K562 (cell line): ENCODE data around the gene ARHGAP35. TPM values are rescaled to one million over a fixed set of nuclear protein-coding genes. Genes with fewer than 3 reads are reported as not detected.

Experiments
- KDM1A ChIP-seq, 2 experiments: fragments of 450-650 bp; IDR thresholded peaks; 2 replicates each; pipeline ENCODE4 v1.6.1; 2016; ENCODE audit warnings: mild to moderate bottlenecking in 2 of 2
- NFYB ChIP-seq: IDR thresholded peaks from 2 replicates; pipeline ENCODE4 v1.6.1; 2011; ENCODE audit warnings: mild to moderate bottlenecking, moderate library complexity; ENCODE audit not compliant: insufficient read length; ENCODE audit errors: extremely low read depth
- PYGO2 ChIP-seq: fragments of 450-650 bp; IDR thresholded peaks from 2 replicates; pipeline ENCODE4 v1.6.1; 2016; ENCODE audit warnings: mild to moderate bottlenecking, missing genetic modification characterization, moderate library complexity, missing compliant biosample characterization
- RCOR1 ChIP-seq, 2 experiments: IDR thresholded peaks; 2 replicates each; pipeline ENCODE4 v1.6.1; 2012; ENCODE audit warnings: low read depth in 2 of 2, low read length in 2 of 2, borderline replicate concordance in 1 of 2, improper control_type of control experiment in 1 of 2
- TOE1 ChIP-seq, 2 experiments: fragments of 450-650 bp in 1 of 2; sonication (generic) in 1 of 2; formaldehyde crosslinking in 1 of 2; IDR thresholded peaks; 2 replicates each; pipeline versions ENCODE4 v1.7.1 to v1.8.0; 2016 to 2022; ENCODE audit warnings: borderline replicate concordance in 2 of 2, mild to moderate bottlenecking in 2 of 2, antibody characterized with exemption in 1 of 2, inconsistent platforms in 1 of 2, low read depth in 1 of 2, missing genetic modification reagents in 1 of 2, moderate library complexity in 1 of 2
- ZFX ChIP-seq: sonication (generic); formaldehyde crosslinking; IDR thresholded peaks from 2 replicates; pipeline ENCODE4 v1.8.0; 2022; ENCODE audit warnings: mild to moderate bottlenecking, missing genetic modification reagents, moderate library complexity
- ZNF586 ChIP-seq: fragments of 450-650 bp; formaldehyde crosslinking; conservative IDR thresholded peaks from 2 replicates; pipeline ENCODE4 v1.4.0; 2020; ENCODE audit warnings: mild to moderate bottlenecking, moderate library complexity
- polyA plus RNA-seq, 8 experiments: library from polyadenylated mRNA; depleted of rRNA in 4 of 8; stranded (reverse) in 5 of 8; unstranded in 3 of 8; fragments of >200 nt; fragmentation: Nextera tagmentation in 2 of 8; fragmentation: Illumina TruSeq in 1 of 8; extraction: Ambion mirVana in 2 of 8; extraction: Trizol in 1 of 8; gene quantifications; 2 replicates each; pipeline versions ENCODE4 v1.2.1 to v1.2.3, GENCODE V29; 2011 to 2014; ENCODE audit warnings: inconsistent platforms in 1 of 8, missing spikeins in 1 of 8
- total RNA-seq, 7 experiments: library from RNA; depleted of rRNA in 6 of 7; stranded (reverse); fragments of >200 nt in 6 of 7; fragmentation: Illumina TruSeq in 2 of 7; extraction: Trizol in 2 of 7; gene quantifications; 2 replicates each; pipeline versions ENCODE4 v1.2.1 to v1.2.3, GENCODE V29; 2011 to 2021; ENCODE audit warnings: low replicate concordance in 1 of 7
- TF ChIP-seq, protein P1 (sequence below): sonication (generic); formaldehyde crosslinking; IDR thresholded peaks from 2 replicates; pipeline ENCODE4 v1.8.0; 2022; ENCODE audit warnings: mild to moderate bottlenecking, low read depth, missing genetic modification reagents
- TF ChIP-seq, protein P2 (sequence below): fragments of 450-650 bp; IDR thresholded peaks from 2 replicates; pipeline ENCODE4 v1.6.1; 2016; ENCODE audit warnings: mild to moderate bottlenecking
- TF ChIP-seq, protein P3 (sequence below): sonication (generic); formaldehyde crosslinking; IDR thresholded peaks from 2 replicates; pipeline ENCODE4 v1.8.1; 2023; ENCODE audit warnings: mild to moderate bottlenecking, missing genetic modification reagents
- TF ChIP-seq, protein P4 (sequence below): fragments of 200-800 bp; sonication (Bioruptor generic); IDR thresholded peaks from 2 replicates; pipeline ENCODE4 v1.6.1; 2017; ENCODE audit warnings: missing genetic modification characterization, missing compliant biosample characterization
- TF ChIP-seq, protein P5 (sequence below): fragments of 450-650 bp; IDR thresholded peaks from 2 replicates; pipeline ENCODE4 v1.6.1; 2016

The ARHGAP35 gene
- total and polyA plus RNA-seq, 9 of the 15 experiments (the other 6 are each of a cell fraction or from before 2014, with no cell fraction given) = 0.27 to 26.4 (median 10.2) TPM

DNA sequence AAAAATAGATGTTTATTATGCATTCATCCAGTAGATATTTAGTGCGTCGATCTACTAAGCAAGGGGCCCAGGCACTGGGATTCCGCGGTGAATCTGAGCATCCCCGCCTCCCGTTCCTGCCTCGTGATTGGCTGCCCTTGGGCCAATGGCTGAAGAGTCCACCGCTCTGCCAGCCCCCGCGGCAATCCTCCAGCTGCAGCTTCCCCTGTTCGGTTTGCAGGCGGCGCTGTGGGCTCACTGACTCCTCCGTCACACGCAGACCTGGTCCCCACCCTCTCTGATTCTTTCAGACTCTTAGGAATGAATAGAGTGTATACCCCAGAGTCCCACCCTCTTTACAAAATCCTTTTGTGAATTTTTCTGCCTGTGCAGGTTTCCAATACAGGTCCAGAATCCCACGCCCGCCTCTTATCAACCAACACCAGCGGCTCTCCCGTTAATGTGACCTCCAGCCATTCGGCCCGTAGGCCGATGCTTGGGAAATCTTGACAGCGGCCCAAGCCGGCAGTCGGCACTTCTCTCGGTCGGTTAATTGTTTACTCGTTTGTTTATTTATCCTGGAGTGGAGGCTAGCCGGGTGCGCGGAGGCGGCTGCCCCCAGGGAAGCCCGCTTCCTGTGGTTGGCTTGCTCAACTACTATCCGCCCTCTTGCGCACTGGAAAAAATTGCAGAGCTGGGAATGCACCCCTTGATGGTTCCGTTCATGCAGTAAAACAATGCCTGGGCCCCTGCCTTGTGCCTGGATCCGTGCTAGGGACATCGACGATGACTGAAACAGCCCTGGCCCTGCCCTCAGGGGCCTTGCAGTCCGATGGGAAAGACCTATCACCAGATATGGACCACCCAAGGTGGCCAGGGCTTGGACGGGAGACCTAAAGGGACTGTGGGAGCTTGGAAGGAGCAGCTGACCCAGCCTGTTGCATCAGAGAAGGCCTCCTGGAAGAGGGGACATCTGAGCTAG, 4.5 kb upstream of the ARHGAP35 start (continued):
- TF ChIP-seq KDM1A (IDR thresholded peaks at IDR 0.05) (peak; percentile 55 to 72; a peak in 3 of 4 replicates), TOE1 (IDR thresholded peaks at IDR 0.05; ENCODE audit: borderline replicate concordance) (peak; percentile 47; the same call in 1 of the 2 replicates), TOE1 (CRISPR knock-in tag; IDR thresholded peaks at IDR 0.05; ENCODE audit: borderline replicate concordance, low read depth) (no peak), ZFX (CRISPR knock-in tag) (peak; percentile 62; the same call in 1 of the 2 replicates), RCOR1 (IDR thresholded peaks at IDR 0.05; ENCODE audit: borderline replicate concordance in 1 of 2, low read depth in 2 of 2, low read length in 2 of 2) (peak; percentile 25 to 97; a peak in 2 of 4 replicates), NFYB (peak; percentile 78), ZNF586 (CRISPR knock-in tag) (no peak), PYGO2 (tag) (no peak)
- TF ChIP-seq, protein P1, sequence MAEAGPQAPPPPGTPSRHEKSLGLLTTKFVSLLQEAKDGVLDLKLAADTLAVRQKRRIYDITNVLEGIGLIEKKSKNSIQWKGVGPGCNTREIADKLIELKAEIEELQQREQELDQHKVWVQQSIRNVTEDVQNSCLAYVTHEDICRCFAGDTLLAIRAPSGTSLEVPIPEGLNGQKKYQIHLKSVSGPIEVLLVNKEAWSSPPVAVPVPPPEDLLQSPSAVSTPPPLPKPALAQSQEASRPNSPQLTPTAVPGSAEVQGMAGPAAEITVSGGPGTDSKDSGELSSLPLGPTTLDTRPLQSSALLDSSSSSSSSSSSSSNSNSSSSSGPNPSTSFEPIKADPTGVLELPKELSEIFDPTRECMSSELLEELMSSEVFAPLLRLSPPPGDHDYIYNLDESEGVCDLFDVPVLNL (CRISPR knock-in tag) = peak; percentile 29; the same call in 1 of the 2 replicates
- TF ChIP-seq, protein P2, sequence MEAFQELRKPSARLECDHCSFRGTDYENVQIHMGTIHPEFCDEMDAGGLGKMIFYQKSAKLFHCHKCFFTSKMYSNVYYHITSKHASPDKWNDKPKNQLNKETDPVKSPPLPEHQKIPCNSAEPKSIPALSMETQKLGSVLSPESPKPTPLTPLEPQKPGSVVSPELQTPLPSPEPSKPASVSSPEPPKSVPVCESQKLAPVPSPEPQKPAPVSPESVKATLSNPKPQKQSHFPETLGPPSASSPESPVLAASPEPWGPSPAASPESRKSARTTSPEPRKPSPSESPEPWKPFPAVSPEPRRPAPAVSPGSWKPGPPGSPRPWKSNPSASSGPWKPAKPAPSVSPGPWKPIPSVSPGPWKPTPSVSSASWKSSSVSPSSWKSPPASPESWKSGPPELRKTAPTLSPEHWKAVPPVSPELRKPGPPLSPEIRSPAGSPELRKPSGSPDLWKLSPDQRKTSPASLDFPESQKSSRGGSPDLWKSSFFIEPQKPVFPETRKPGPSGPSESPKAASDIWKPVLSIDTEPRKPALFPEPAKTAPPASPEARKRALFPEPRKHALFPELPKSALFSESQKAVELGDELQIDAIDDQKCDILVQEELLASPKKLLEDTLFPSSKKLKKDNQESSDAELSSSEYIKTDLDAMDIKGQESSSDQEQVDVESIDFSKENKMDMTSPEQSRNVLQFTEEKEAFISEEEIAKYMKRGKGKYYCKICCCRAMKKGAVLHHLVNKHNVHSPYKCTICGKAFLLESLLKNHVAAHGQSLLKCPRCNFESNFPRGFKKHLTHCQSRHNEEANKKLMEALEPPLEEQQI = no peak
- TF ChIP-seq, protein P3, sequence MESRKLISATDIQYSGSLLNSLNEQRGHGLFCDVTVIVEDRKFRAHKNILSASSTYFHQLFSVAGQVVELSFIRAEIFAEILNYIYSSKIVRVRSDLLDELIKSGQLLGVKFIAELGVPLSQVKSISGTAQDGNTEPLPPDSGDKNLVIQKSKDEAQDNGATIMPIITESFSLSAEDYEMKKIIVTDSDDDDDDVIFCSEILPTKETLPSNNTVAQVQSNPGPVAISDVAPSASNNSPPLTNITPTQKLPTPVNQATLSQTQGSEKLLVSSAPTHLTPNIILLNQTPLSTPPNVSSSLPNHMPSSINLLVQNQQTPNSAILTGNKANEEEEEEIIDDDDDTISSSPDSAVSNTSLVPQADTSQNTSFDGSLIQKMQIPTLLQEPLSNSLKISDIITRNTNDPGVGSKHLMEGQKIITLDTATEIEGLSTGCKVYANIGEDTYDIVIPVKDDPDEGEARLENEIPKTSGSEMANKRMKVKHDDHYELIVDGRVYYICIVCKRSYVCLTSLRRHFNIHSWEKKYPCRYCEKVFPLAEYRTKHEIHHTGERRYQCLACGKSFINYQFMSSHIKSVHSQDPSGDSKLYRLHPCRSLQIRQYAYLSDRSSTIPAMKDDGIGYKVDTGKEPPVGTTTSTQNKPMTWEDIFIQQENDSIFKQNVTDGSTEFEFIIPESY (CRISPR knock-in tag) = peak; percentile 75
- TF ChIP-seq, protein P4, sequence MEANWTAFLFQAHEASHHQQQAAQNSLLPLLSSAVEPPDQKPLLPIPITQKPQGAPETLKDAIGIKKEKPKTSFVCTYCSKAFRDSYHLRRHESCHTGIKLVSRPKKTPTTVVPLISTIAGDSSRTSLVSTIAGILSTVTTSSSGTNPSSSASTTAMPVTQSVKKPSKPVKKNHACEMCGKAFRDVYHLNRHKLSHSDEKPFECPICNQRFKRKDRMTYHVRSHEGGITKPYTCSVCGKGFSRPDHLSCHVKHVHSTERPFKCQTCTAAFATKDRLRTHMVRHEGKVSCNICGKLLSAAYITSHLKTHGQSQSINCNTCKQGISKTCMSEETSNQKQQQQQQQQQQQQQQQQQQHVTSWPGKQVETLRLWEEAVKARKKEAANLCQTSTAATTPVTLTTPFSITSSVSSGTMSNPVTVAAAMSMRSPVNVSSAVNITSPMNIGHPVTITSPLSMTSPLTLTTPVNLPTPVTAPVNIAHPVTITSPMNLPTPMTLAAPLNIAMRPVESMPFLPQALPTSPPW = peak; percentile 84
- TF ChIP-seq, protein P5, sequence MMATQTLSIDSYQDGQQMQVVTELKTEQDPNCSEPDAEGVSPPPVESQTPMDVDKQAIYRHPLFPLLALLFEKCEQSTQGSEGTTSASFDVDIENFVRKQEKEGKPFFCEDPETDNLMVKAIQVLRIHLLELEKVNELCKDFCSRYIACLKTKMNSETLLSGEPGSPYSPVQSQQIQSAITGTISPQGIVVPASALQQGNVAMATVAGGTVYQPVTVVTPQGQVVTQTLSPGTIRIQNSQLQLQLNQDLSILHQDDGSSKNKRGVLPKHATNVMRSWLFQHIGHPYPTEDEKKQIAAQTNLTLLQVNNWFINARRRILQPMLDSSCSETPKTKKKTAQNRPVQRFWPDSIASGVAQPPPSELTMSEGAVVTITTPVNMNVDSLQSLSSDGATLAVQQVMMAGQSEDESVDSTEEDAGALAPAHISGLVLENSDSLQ = peak; percentile 59; the same call in 1 of the 2 replicates
